Breast epithelium (tissue), 3 donors: ENCODE measurements around the gene SLC39A2.

Experiments
- POLR2A ChIP-seq: fragments of 450-650 bp; IDR thresholded peaks from one replicate; pipeline ENCODE4 v1.6.1; 2016; ENCODE audit warnings: antibody characterized with exemption, mild to moderate bottlenecking, moderate library complexity
- POLR2AphosphoS5 ChIP-seq, 3 donors: sonication (generic); formaldehyde crosslinking; IDR thresholded peaks; one replicate each; pipeline ENCODE4 v1.6.1; 2017; ENCODE audit warnings: antibody characterized with exemption in 3 of 3
- TF ChIP-seq, protein P1 (sequence below), 3 donors: fragments of 450-650 bp; IDR thresholded peaks; one replicate each; pipeline ENCODE4 v1.5.1; 2016 to 2017; ENCODE audit warnings: antibody characterized with exemption in 3 of 3, mild to moderate bottlenecking in 3 of 3, moderate library complexity in 3 of 3

GRCh38 chr14:20998139-20998538 is 954 bp upstream of the SLC39A2 start:
- TF ChIP-seq, protein P1, sequence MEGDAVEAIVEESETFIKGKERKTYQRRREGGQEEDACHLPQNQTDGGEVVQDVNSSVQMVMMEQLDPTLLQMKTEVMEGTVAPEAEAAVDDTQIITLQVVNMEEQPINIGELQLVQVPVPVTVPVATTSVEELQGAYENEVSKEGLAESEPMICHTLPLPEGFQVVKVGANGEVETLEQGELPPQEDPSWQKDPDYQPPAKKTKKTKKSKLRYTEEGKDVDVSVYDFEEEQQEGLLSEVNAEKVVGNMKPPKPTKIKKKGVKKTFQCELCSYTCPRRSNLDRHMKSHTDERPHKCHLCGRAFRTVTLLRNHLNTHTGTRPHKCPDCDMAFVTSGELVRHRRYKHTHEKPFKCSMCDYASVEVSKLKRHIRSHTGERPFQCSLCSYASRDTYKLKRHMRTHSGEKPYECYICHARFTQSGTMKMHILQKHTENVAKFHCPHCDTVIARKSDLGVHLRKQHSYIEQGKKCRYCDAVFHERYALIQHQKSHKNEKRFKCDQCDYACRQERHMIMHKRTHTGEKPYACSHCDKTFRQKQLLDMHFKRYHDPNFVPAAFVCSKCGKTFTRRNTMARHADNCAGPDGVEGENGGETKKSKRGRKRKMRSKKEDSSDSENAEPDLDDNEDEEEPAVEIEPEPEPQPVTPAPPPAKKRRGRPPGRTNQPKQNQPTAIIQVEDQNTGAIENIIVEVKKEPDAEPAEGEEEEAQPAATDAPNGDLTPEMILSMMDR (IDR thresholded peaks at IDR 0.05), result no peak
- TF ChIP-seq POLR2AphosphoS5 (IDR thresholded peaks at IDR 0.05), result no peak
- no peak for TF ChIP-seq POLR2A
